GM23248 (cell line): ENCODE measurements around the gene NUP62CL.

Experiments used
- EZH2 ChIP-seq: fragments of 200-600 bp; sonication (generic); IDR thresholded peaks from 2 replicates; pipeline ENCODE4 v1.6.1; 2018; ENCODE audit warnings: antibody characterized with exemption, mild to moderate bottlenecking; ENCODE audit not compliant: insufficient read depth, poor library complexity, severe bottlenecking
- EZH2phosphoT487 ChIP-seq: fragments of 200-600 bp; sonication (generic); IDR thresholded peaks from 2 replicates; pipeline ENCODE4 v1.6.1; 2018; ENCODE audit warnings: antibody characterized with exemption, moderate library complexity, mild to moderate bottlenecking, low read depth; ENCODE audit not compliant: insufficient read depth

DNA sequence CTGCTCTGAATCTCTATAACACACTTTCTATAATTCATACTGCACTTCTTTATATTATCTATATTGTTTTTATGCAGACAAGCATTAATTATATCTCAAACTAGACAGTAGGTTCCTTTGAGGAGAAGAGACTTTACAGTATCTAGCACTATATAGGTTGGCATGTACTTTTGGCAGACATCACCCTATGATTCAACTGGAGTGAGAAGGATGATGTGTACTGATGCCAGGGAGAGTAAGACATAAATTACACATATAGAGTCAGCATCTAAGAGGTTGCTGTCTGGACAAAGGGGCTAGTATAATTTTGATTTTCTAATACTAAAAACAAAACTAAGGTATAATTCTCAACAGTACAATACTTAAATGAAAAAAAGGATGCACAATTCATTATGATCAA lies 82.5 kb downstream of the NUP62CL start:
- TF ChIP-seq EZH2 (no peak), EZH2phosphoT487 (no peak)
